ENCODE data around the gene ROBO1. TPM values are rescaled to one million over a fixed set of nuclear protein-coding genes. Genes with fewer than 3 reads are reported as not detected.

ROBO1 gene
- total and polyA plus RNA-seq, 2 donors (not counting 1 experiment from before 2014, with no cell fraction given): 0.27 to 3.2 TPM

- no peaks in the 10 kb centered on the region for H3K79me2 ChIP-seq (ENCODE audit: control insufficient read depth, insufficient read depth, low read length)
- intact Hi-C loops (cut with micrococcal nuclease): no loop called here
- H3K4me2 ChIP-seq (replicated peaks; ENCODE audit: low read depth, low read length, poor library complexity, severe bottlenecking): no peak overlapping the region
- no peaks in the 10 kb centered on the region for H3K9me3 ChIP-seq (ENCODE audit: control extremely low read depth in 1 of 3, control insufficient read depth in 2 of 3, insufficient read depth in 1 of 3, low read length in 2 of 3)
- no peaks in the 10 kb centered on the region for H3K36me3 ChIP-seq (replicated peaks in 1 of 2; ENCODE audit: control extremely low read depth in 1 of 2, control insufficient read depth in 1 of 2, extremely low read depth in 1 of 2, insufficient read depth in 2 of 2, low read length in 1 of 2)
- H4K20me1 ChIP-seq (ENCODE audit: control insufficient read depth, insufficient read depth, low read length, poor library complexity, severe bottlenecking): no peaks in the 10 kb centered on the region
- H3K4me3 ChIP-seq (ENCODE audit: control extremely low read depth in 1 of 5, extremely low read depth in 1 of 5, insufficient read depth in 1 of 5, low read depth in 2 of 5, low read length in 4 of 5): no peak overlapping the region
- CTCF ChIA-PET: no interaction called here
- no CpG with 5 or more reads among the region's 1 CpG for WGBS (ENCODE audit: insufficient coverage)
- ATAC-seq (ENCODE audit: low read depth) (no peak), DNase-seq (no peak)
- Mint-ChIP-seq H3K4me3 (no peak overlapping the region), H3K9me3 (ENCODE audit: insufficient read depth) (no peaks in the 10 kb centered on the region), H3K4me1 (no peaks in the 10 kb centered on the region), H3K27ac (no peak overlapping the region), H3K27me3 (no peaks in the 10 kb centered on the region)
- H3K9ac ChIP-seq (ENCODE audit: low read length): no peak overlapping the region
- H3K27me3 ChIP-seq (replicated peaks in 1 of 4; ENCODE audit: control extremely low read depth in 1 of 4, control insufficient read depth in 3 of 4, insufficient read depth in 4 of 4, low read length in 3 of 4): no peaks in the 10 kb centered on the region
- no peaks in the 10 kb centered on the region for H3K4me1 ChIP-seq (ENCODE audit: control insufficient read depth in 2 of 2, insufficient read depth in 2 of 2, low read length in 2 of 2)
- POLR2A ChIA-PET: no interaction called here
- TF ChIP-seq EZH2 (IDR thresholded peaks at IDR 0.05; ENCODE audit: borderline replicate concordance, insufficient read depth, low read depth, low read length, poor library complexity, severe bottlenecking): no peak
- TF ChIP-seq CTCF (IDR thresholded peaks at IDR 0.05): peak; percentile 45
- H2AFZ ChIP-seq (ENCODE audit: insufficient read depth, low read depth, low read length, poor library complexity, severe bottlenecking): no peak overlapping the region
- no peak overlapping the region for H3K27ac ChIP-seq (ENCODE audit: low read length in 2 of 2)
Measured at GRCh38 chr3:78741066-78741645, 1026.6 kb downstream of the ROBO1 start.

- Mint-ChIP-seq H3K27ac (no peak overlapping the region), H3K9me3 (ENCODE audit: insufficient read depth) (no peaks in the 10 kb centered on the region), H3K4me1 (no peaks in the 10 kb centered on the region), H3K27me3 (no peaks in the 10 kb centered on the region), H3K4me3 (no peak overlapping the region)
- no peaks in the 10 kb centered on the region for H4K20me1 ChIP-seq (ENCODE audit: control insufficient read depth, insufficient read depth, low read length, poor library complexity, severe bottlenecking)
- H3K79me2 ChIP-seq (ENCODE audit: control insufficient read depth, insufficient read depth, low read length): no peaks in the 10 kb centered on the region
- H3K27me3 ChIP-seq (replicated peaks in 1 of 4; ENCODE audit: control extremely low read depth in 1 of 4, control insufficient read depth in 3 of 4, insufficient read depth in 4 of 4, low read length in 3 of 4): no peaks in the 10 kb centered on the region
- DNase-seq (no peak), ATAC-seq (ENCODE audit: low read depth) (no peak)
- no peak overlapping the region for H3K9ac ChIP-seq (ENCODE audit: low read length)
- ChIA-PET CTCF (no interaction called here), POLR2A (no interaction called here)
- no peak overlapping the region for H3K4me3 ChIP-seq (ENCODE audit: control extremely low read depth in 1 of 5, extremely low read depth in 1 of 5, insufficient read depth in 1 of 5, low read depth in 2 of 5, low read length in 4 of 5)
- no peaks in the 10 kb centered on the region for H3K4me1 ChIP-seq (ENCODE audit: control insufficient read depth in 2 of 2, insufficient read depth in 2 of 2, low read length in 2 of 2)
- no peaks in the 10 kb centered on the region for H3K9me3 ChIP-seq (ENCODE audit: control extremely low read depth in 1 of 3, control insufficient read depth in 2 of 3, insufficient read depth in 1 of 3, low read length in 2 of 3)
- H2AFZ ChIP-seq (ENCODE audit: insufficient read depth, low read depth, low read length, poor library complexity, severe bottlenecking): no peak overlapping the region
- intact Hi-C loops (cut with micrococcal nuclease): no loop called here
- H3K27ac ChIP-seq (ENCODE audit: low read length in 2 of 2): no peak overlapping the region
- H3K4me2 ChIP-seq (replicated peaks; ENCODE audit: low read depth, low read length, poor library complexity, severe bottlenecking): no peak overlapping the region
- H3K36me3 ChIP-seq (replicated peaks in 1 of 2; ENCODE audit: control extremely low read depth in 1 of 2, control insufficient read depth in 1 of 2, extremely low read depth in 1 of 2, insufficient read depth in 2 of 2, low read length in 1 of 2): no peaks in the 10 kb centered on the region
- TF ChIP-seq CTCF (IDR thresholded peaks at IDR 0.05) (no peak), EZH2 (IDR thresholded peaks at IDR 0.05; ENCODE audit: borderline replicate concordance, insufficient read depth, low read depth, low read length, poor library complexity, severe bottlenecking) (no peak)
- no CpG with 5 or more reads among the region's 2 CpGs for WGBS (ENCODE audit: insufficient coverage)
Measured at GRCh38 chr3:78738833-78739232, 1029.0 kb downstream of the ROBO1 start.

All from B cell (primary cell).